Astrocyte (in vitro differentiated cells and primary cell): ENCODE results near the gene NSUN7.

Experiments used
- CTCF ChIP-seq: IDR thresholded peaks from 2 replicates; pipeline ENCODE4 v1.5.1; 2011; ENCODE audit warnings: low read depth, mild to moderate bottlenecking, inconsistent platforms, low read length, moderate library complexity; ENCODE audit not compliant: insufficient read depth
- EZH2 ChIP-seq: IDR thresholded peaks from 2 replicates; pipeline ENCODE4 v1.6.1; 2012; ENCODE audit warnings: mild to moderate bottlenecking, low read length, inconsistent platforms; ENCODE audit not compliant: insufficient read depth

- TF ChIP-seq CTCF (no peak), EZH2 (no peak)
Measured at GRCh38 chr4:40789031-40789430, 39.3 kb downstream of the NSUN7 start.
